Activated T-cell treated with anti-CD3 and anti-CD28 coated beads for 4 hours (primary cell): ENCODE measurements around the gene FXN.
"Not testable (repeated sequence)": the region's sequence is repeated elsewhere in the genome, so short reads cannot be mapped to it uniquely, and the experiment has no call there.

Source experiments
- DNase-seq: peaks from one replicate; pipeline ENCODE4 v3.0.0-alpha.2; 2020

The FXN gene

DNA sequence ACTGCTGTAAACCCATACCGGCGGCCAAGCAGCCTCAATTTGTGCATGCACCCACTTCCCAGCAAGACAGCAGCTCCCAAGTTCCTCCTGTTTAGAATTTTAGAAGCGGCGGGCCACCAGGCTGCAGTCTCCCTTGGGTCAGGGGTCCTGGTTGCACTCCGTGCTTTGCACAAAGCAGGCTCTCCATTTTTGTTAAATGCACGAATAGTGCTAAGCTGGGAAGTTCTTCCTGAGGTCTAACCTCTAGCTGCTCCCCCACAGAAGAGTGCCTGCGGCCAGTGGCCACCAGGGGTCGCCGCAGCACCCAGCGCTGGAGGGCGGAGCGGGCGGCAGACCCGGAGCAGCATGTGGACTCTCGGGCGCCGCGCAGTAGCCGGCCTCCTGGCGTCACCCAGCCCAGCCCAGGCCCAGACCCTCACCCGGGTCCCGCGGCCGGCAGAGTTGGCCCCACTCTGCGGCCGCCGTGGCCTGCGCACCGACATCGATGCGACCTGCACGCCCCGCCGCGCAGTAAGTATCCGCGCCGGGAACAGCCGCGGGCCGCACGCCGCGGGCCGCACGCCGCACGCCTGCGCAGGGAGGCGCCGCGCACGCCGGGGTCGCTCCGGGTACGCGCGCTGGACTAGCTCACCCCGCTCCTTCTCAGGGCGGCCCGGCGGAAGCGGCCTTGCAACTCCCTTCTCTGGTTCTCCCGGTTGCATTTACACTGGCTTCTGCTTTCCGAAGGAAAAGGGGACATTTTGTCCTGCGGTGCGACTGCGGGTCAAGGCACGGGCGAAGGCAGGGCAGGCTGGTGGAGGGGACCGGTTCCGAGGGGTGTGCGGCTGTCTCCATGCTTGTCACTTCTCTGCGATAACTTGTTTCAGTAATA lies at the start of gene FXN:
Gene FXN (plus strand): TSS at position 315 of the 871 bp plus-strand sequence. CDS start 31 bp downstream, at position 346.
- peak; percentile 73 for DNase-seq

- not testable (repeated sequence) for DNase-seq
Observed at GRCh38 chr9:68986949-68987348, 48.6 kb upstream of the FXN start.

- DNase-seq = no peak
Observed at GRCh38 chr9:68991457-68991856, 44.1 kb upstream of the FXN start.

GRCh38 chr9:68995776-68996175 lies 39.8 kb upstream of the FXN start:
- DNase-seq = no peak

GRCh38 chr9:68996462-68996861 lies 39.1 kb upstream of the FXN start:
- DNase-seq = no peak

DNA sequence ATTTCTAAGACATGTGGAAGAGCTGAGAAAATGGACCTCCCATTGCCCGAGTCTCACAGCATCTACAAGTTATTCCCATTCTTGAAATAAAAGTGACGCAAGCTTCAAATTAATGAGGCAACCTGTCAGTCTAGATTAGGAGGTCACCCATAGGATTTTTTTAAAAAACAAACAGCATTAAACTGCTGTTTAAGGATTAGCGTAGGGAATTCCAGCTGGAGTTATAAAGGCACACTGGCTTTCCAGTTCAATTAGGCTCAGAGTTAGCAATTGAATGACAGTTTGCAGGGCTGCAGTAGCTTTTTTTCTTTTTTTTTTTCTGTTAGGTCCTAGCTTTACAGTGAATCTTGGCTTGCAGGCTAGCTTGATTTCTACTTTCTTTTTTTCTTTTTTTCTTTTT lies 37.9 kb upstream of the FXN start:
- no peak for DNase-seq

- no peak for DNase-seq
Observed at GRCh38 chr9:68998385-68998784, 37.2 kb upstream of the FXN start.

DNA sequence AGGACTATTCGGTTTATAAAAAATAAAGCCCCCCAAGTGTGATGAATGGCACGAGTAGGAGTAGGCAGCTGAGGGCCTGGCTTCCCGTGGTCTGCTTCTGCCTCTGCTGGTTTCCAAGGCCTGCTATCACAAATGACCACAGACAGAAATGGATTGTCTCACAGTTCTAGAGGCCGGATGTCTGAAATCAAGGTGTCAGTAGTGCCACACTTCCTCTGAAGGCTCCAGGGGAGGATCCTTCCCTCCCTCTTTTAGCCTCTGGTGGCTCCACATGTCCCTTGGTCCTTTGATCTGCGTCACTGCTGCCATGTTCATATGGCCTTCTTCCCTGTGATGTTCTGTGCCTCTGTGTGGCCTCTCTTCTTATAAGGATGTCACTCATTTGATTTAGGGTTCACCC lies 36.7 kb upstream of the FXN start:
- no peak for DNase-seq

DNA sequence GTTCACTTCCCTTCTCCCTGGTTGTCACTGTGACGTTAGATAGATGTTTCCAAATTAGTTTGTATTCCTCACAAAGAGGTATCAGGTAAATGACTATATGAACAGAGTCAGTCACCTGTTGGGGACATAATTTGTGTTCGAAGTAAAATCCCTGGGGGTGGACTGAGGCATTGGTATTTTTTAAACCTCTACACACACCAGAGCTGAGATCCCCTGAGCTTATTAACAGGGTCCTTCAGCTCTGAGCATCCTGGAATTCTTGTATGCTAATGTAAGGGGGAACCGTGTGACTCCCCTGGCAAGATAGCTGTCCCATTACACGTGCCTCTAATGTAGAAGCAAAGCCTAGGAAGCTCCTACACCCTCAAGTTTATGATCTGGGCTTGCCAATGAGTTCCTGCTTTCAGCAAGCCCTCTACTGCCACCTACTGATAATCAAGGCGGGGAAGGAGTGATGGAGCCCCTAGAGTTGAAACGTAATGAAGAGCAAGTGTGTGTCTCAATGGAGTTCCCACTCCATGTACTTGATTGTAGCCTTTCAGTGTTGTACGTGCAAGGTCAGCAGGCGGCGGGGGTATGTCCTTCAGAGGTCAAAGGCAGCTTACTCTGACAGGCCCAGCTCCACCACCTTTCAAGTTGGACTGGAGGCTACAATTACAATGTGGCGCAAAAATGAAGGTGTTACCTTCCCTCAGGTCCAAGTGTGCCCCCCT lies 36.0 kb upstream of the FXN start:
- DNase-seq = peak; percentile 37

GRCh38 chr9:69001921-69002320 lies 33.6 kb upstream of the FXN start:
- DNase-seq = no peak

DNA sequence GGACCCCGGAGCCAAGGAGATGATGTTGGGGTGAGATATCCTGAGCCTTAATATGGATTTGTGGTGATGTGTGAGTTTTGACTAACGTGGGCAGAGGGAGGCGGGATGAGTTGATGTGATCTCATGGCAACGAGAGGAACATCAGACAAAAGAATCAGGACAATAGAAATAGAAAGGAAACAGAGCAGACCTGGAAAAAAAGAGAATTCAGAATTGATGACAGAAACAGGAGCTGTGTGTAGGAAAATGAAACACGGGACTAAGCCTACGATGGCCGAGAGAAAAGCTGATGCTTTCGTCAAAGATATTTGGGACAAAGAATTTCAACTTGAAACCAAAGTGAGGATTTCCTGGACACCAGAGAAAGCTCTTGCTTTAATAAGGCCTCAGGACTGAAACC lies 32.5 kb upstream of the FXN start:
- no peak for DNase-seq

DNA sequence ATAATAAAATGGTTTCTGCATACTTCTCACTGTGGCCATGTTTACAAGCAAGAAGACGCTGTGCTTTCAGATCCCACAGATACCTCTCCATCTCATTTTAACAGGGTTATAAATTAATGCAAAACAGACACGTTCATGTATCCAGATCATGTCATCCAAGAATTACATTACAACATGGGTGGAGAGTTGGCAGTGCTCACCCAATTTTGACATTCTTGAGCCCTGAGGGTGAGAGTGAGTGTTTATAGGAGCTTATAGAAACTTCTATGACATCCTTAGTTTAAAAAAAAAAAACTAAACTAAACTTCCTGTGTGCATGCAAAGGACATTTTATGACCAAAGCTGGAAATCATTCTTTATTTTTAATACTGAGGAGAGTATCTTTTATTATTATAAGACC lies 30.7 kb upstream of the FXN start:
- DNase-seq = no peak

- DNase-seq = no peak
Observed at GRCh38 chr9:69009708-69010107, 25.8 kb upstream of the FXN start.

DNA sequence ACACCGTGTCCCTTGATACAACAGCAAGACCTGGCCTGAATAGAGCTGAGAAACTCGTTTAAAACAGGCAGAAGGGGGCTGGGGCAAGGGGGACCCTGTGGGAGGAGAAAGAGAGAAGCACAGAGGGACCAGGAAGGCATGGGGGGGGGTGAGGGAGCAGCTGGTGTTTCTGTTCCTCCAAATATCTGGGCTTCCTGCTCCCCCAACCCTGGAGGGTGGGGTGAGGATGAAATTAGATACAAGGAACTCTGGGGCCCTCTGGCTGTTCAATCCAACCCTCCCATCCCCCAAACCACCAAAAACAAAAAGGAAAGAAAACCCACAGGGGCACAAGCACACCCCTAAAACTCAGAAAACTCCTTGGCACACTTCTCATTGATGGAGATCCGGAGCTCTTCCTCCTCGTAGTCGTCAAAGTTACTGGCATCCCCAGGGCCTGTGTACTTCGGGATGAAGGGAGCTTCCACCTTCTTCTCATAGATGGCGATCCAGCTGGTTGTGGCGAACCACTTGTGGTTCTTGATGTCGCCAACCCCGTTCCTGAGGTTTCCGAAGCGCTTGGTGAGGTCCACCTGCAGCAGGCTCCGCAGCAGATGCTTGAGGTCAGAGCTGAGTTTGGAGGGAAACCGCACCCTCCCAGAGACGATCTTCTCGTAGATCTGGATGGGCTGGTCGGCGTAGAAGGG lies 22.7 kb upstream of the FXN start:
- no peak for DNase-seq

- no peak for DNase-seq
Observed at GRCh38 chr9:69013382-69013727, 22.2 kb upstream of the FXN start.

DNA sequence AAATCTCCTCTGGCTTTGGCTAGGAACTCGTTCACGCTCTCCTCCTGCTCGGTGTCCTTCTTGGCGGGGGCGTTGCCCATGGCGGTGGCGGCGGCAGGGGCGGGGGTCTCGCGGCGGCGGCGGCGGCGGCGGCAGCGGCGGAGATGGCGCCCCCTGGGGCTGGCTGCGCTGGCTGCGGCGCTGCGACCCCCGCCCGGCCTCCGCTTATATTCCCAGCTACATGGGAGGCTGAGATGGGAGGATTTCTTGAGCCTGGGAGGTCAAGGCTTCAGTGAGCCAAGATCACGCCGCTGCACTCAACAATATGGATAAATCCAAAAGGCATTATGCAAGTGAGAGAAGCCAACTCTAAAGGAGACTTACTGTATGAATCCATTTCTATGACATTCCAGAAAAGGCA lies 21.5 kb upstream of the FXN start, which contains the start of gene PRKACG:
Gene PRKACG (minus strand): TSS at position 101 of the 400 bp plus-strand sequence. CDS start 21 bp downstream, at position 80.
- no peak for DNase-seq

- DNase-seq = no peak
Observed at GRCh38 chr9:69016191-69017096, 19.1 kb upstream of the FXN start.

GRCh38 chr9:69018737-69019136 lies 16.8 kb upstream of the FXN start:
- no peak for DNase-seq

GRCh38 chr9:69019808-69020207 lies 15.7 kb upstream of the FXN start:
- DNase-seq = no peak

- no peak for DNase-seq
Observed at GRCh38 chr9:69020301-69021145, 15.0 kb upstream of the FXN start.

DNA sequence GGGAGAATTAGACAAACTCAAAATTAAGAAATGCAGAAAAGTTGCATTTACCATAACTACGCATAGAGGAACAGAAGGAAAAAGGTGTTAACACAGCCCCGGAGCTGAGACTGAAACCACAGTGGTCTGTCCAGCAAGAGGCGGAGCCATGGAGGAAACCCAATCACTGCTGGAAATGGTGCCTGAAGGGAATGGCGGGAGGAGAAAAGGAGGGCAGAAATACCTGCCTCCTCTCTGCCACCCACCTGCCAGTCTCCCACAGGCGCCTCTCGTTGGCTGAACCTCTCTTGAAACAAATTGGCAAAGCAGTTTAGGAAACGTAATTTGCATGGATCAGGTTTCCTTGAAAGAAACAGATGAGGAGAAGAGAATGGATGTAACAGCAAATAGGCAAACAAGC lies 11.9 kb upstream of the FXN start:
- DNase-seq = no peak
